GM18951 (cell line): ENCODE results near the gene FAM228B.

ENCODE experiments used
- POLR2A ChIP-seq: IDR thresholded peaks from 4 replicates; pipeline ENCODE4 v1.6.1; 2011; ENCODE audit warnings: mild to moderate bottlenecking; ENCODE audit not compliant: insufficient read length, insufficient read depth; ENCODE audit errors: extremely low read depth
- in situ Hi-C: fragments of 300-500 bp; cut with MboI; formaldehyde crosslinking; loops from one replicate; pipeline ENCODE4 v1.12.0; 2022; ENCODE audit warnings: low sequenced_read_pairs, mixed read lengths, inconsistent platforms; ENCODE audit not compliant: unreplicated experiment

FAM228B gene

DNA sequence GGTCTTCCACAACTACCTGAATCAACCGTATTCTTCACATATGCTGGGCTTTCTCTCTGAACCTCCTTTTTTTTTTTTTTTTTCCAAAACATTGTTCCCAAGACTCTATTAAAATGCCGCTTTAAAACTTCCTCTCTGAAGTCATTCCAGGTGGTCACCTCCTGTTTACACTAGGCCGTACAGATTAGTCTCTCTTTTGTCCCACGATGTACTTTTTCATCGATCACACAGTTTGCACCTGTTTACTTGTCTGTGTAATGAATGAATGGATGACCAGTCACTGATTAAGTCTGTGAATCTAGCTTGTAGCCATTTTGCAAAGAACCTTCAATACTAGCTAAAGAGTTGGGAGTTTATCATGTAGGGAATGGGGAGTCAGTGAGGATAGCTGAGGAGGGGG, 34.9 kb downstream of the FAM228B start:
- no peak for TF ChIP-seq POLR2A
- in situ Hi-C loops = no loop called here

DNA sequence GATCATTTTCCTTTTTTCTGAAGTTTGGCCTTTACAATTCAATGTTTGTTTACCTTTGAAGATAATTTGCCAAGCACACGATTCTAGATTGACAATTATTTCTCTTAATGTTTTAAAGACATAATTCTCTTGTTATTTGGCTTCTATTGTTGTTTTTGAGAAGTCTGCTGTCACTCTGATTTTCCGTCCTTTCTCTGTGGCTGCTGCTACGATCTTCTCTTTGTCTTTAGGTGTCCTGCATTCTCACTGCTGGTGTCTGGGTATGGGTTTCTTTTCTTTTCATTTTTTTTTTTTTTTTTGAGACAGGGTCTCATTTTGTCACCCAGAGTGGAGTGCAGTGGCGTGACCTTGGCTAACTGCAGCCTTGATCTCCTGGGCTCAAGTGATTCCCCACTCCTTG, 36.4 kb downstream of the FAM228B start:
- in situ Hi-C loops = no loop called here
- no peak for TF ChIP-seq POLR2A

DNA sequence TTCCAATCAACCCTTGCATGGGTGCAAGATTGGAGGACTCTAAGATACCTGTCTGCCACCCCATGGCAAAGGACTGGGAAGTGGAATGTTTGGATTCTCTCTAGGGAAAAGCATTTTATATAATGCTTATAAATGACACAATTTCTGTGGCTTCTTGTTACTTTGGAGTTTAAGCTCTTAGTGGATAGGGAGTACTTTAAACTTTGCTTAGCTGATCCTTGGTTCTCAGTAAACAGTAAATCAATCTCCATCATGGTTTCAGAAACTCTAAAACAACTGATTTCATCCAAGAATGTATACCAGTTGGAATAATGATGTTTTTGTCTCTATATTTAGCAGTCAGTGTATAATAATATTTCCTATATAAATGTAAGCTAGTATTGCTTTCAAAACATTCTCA, 37.5 kb downstream of the FAM228B start:
- TF ChIP-seq POLR2A = no peak

DNA sequence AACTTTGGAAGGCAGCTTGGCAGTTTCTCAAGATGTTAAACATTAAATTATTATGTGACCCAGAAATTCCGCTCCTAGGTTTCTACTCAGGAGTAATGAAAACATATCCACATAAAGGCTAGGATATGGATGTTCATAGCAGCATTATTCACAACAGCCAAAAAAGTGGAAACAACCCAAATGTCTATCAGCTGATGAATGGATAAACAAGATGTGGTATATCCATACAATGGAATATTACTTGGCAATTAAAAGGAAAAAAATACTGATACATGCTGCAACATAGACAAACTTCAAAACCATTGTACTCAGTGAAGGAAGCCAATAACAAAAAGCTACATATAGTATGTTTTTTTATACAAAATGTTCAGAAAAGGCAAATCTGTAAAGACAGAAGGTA, 39.2 kb downstream of the FAM228B start:
- no peak for TF ChIP-seq POLR2A
- in situ Hi-C loops = no loop called here

More for the DNA sequence above, 37.5 kb downstream of the FAM228B start:
- in situ Hi-C loops = no loop called here

DNA sequence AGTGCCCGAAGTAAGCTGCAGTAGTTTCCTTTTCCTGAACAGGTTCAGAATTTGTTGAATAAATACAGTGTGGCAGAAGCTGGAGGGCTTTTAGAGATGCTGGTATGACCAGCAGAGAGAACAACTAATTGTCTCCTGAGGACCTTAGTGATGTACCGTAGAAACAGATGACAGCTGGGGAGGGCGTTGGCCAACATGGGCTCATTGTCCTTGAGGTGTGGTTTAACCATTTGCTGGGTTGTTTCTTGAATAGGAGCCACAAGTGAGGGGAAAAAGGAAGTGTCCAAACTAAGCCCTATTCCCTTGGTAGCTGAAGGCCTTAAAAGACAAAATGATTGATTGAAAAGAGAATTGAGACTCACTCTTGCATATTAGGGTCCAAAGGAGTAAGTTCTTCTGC, 39.9 kb downstream of the FAM228B start:
- in situ Hi-C loops = no loop called here

DNA sequence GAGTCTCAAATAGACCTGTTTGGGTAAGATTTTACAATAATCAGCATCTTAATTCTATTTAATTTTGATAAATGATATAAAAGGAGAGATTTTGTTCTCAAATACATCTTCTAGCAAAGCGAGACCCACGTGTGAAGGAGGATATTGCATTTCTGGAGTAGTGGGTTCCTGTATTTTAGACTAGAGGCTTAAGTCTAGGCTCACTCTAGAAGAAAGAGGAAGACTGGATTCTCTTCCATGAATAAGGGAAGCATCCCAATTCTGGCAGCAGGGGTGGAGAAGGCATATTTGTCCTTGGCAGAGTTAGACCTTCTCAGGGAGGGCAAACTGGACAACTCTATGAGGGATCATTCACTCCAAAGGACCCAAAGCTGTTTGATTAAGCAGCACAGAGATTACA, 40.3 kb downstream of the FAM228B start:
- in situ Hi-C loops = no loop called here

More for the DNA sequence above, 39.9 kb downstream of the FAM228B start:
- no peak for TF ChIP-seq POLR2A

DNA sequence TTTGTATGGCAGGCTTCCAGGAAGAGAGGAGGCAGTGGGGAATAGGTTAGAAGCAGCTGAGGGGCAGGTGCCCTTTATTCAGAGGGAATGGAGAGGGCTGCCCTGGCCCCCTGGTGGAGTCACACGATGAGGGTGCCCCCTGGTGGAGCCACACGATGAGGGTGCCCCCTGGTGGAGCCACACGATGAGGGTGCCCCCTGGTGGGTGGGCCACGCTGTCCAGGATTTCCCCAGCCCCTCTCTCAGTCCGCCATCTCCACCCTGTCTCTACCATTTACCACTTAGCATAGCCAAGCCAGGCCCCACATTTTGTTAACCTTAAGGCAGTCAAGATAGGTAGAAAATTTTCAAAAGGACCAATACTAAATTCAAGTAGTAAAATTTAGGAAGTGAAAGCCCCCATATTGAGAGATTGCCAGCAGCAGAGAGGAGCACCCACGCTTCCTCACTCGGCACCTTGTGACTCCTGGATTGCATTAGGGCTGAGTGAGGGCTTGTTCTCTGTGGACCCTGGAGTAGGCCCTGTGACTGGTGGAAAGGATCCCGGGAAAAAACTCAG, 41.2 kb downstream of the FAM228B start:
- no peak for TF ChIP-seq POLR2A
- in situ Hi-C loops = no loop called here

More for the DNA sequence above, 40.3 kb downstream of the FAM228B start:
- no peak for TF ChIP-seq POLR2A

DNA sequence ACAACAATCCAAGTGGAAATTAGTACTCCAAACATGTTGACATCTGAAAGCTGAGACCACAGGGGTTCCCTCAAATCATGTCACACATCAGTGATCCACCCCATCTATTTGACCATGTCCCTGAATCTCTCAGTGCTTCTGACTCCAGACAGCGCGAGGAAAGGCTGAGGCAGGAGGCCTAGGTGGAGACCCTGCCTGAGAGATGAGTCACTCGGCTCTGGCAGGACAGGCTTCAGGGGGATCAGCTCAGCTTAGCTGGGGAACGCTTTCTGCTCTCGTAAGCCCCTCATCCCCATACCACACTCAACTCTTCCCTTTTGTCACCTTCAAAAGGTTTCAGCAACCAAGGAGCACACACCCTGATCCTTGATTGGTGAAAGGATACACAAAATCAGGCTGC, 45.8 kb downstream of the FAM228B start:
- no peak for TF ChIP-seq POLR2A
- in situ Hi-C loops = no loop called here

DNA sequence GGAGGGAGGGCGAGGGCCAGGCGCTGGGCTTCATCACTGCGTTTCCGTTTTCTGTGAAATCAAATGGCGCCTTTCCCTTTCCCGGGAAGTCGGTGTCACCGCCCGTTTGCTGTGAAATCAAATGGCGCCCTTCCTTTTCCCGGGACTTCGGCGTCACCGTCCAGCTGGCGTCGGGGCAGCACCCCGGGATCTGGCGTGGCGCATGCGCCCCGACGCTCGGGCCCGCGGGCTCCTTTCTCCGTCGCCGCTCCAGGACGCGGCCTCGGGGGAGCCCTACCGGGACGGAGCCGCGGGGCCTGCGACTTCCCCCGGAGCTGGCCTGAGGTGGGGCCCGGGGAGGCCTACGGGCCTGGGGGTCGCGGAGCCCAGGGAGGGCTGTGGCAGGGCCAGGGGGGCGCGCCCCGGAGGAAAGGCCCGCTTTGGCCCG, 51.6 kb downstream of the FAM228B start, which contains the start of gene FAM228A:
Gene FAM228A (plus strand): TSS at position 203 of the 427 bp plus-strand sequence. CDS start 428 bp downstream, outside the sequence.
- TF ChIP-seq POLR2A = no peak
- in situ Hi-C loops = no loop called here

DNA sequence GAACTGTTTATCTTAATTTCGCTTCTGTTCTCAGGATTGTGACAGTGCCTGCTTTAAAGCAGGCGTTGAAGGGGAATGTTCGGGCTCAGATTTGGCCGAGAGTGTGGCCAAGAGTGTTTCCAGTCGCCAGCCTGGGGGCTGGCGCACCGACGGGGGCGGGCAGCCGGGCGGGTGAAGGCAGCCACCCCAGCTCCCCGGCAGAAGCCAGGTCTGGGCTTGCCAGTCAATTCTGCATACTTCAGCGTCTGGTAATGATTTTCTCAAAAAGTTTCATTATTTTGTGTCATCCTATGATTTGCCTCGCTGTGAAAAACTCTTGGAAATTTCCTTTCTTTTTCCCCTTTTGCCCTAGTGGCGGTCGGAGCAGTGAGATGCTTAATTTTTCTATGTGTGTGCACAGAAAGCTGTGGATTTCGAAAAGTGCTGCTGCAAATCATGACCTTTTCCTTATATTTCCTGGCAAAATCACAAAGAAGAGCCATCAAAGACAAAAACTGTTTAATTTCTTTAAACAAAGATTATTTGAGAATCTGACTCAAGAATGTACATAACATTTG, 52.4 kb downstream of the FAM228B start:
- in situ Hi-C loops = no loop called here
- no peak for TF ChIP-seq POLR2A

DNA sequence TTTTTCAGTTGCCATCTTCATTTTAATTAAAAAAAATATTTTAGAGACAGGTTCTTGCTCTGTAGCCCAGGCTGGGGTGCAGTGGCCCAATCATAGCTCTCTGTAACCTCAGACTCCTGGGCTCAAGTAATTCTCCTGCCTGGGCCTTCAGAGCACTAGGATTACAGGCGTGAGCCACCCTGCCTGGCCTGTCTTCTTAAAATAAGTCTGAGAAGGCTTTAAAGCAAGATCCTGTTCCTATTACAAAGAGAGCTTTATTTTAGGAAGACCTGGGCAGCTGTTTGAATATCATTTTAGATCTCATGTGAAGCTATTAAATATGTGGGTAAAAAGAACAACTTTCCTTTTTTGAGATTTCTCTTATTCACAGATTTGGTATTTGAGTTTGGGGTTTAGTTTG, 53.1 kb downstream of the FAM228B start:
- in situ Hi-C loops = no loop called here
- no peak for TF ChIP-seq POLR2A

DNA sequence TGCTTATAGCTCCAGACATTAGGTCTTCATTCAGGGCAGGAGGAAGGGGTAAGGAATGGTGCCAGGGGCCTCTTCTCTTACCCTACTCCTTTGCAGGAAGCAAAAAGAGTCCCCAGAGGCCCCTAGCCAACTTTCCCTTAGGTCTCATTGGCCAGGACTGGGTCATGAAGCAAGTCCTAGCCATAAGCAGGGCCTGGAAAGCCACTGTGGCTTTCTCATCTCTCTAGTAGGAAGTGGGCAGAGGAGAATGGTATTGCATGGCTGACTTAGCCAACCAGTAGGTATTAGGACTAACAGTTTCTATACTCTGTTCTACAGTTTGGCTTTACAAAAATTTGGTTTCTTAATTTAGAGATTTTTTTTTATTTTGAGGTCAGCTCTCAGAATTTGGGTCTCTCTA, 56.4 kb downstream of the FAM228B start:
- in situ Hi-C loops = no loop called here
- no peak for TF ChIP-seq POLR2A

DNA sequence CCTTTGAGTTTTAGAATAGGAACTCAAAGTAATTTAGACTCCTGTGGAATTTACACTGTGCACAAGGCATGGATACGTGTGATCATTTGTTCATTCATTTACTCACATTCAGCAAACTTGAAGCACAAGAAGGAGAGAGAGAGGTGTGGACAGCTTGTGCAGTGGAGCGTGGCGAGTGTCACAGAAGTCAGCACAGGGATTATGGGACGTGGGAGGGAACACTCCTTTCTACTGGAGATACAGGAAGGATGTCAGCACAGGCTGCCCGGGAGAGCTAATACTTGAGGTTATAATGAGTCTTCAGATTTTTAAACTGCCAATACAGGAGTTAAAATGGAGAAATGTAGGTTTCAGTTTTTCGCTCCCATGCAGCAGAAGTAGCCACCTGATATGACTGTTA, 58.6 kb downstream of the FAM228B start:
- in situ Hi-C loops = no loop called here
- TF ChIP-seq POLR2A = no peak

DNA sequence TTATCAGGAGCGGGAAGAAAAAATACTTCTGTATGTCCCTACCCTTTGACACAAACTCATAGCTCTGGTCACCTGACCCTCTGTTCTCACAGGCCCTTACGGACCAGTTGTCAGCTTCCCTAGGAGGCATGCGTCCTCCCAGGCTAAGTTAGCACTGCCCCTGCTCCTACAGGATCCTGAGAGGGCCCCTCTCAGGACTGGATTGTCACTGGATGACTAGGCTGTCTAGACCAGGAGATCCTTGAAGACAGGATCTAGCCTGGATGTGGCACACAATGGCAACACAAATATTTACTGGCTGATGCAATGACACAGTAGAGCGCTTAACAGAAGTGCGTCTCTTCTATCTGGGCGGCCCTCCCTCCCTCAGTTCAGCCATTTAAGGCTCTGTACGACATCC, 59.2 kb downstream of the FAM228B start:
- in situ Hi-C loops = no loop called here

More for the DNA sequence above, 59.2 kb downstream of the FAM228B start:
- TF ChIP-seq POLR2A = no peak
